Amniotic stem cell (primary cell): Measurements from ENCODE around the gene OR10S1.
"Not testable (repeated sequence)": the region's sequence is repeated elsewhere in the genome, so short reads cannot be mapped to it uniquely, and the experiment has no call there.

Experiments used
- DNase-seq: peaks from one replicate; lab custom pipeline; 2025; lab: John Stamatoyannopoulos, UW

The OR10S1 gene

GRCh38 chr11:123977731-123978347 is at the start of gene OR10S1:
Gene OR10S1 (minus strand): TSS chr11:123977781. CDS start chr11:123977664, 117 bp downstream.
- no peak for DNase-seq

- no peak for DNase-seq
These were observed 48.9 kb upstream of the OR10S1 start, which contains the start of gene OR10G8 for GRCh38 chr11:124026498-124026897. Gene OR10G8 (plus strand): TSS chr11:124026798. CDS start chr11:124029623, 2,825 bp downstream.

GRCh38 chr11:124015837-124016236 is 38.3 kb upstream of the OR10S1 start:
- not testable (repeated sequence) for DNase-seq

DNA sequence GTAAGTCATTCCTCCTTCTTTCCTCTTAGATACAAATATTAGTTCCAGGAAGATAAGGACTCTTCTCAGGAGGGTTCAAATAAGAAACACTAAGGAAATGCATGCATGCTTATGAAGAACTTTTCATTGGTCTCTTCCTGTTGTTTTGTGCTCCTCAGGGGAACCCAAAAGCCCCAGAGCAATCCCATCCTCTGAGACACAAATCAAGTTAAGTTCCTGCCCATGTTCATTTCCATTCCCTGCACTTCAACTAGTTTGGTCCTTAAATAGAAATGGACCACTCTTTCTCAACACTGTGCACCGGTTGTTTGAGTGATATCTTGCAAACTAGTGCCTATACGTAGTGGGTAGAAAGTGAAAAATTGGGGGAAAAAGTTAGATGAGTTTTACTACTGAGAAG is 35.1 kb upstream of the OR10S1 start, which contains the start of gene OR10G4:
TSS of gene OR10G4 (plus strand) at position 301 of the 400 bp plus-strand sequence. CDS start 2,578 bp downstream, outside the sequence.
- no peak for DNase-seq

DNA sequence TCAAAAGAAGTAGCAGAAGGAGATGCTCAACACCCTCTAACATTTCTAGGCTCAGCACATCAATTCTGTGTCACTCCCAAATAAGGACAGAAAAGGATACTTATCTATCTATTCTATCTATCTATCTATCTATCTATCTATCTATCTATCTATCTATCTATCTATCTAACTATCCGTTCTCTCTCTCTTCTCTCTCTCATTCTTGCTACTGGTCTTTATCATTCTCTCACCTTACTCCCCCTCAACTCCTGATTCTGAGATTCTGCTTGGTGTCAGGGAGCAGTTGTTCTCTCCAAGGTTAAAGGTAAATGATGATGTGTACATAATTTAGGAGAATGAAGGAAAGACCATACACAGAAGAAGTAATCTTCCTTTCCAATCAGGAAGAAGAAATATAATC is 17.5 kb upstream of the OR10S1 start, which contains the start of gene OR10G6:
TSS of gene OR10G6 (minus strand) at position 43 of the 400 bp plus-strand sequence. CDS start at position 43, 0 bp downstream.
- DNase-seq, result no peak

- no peak for DNase-seq
These were observed 1.7 kb upstream of the OR10S1 start for GRCh38 chr11:123979311-123979710.

DNA sequence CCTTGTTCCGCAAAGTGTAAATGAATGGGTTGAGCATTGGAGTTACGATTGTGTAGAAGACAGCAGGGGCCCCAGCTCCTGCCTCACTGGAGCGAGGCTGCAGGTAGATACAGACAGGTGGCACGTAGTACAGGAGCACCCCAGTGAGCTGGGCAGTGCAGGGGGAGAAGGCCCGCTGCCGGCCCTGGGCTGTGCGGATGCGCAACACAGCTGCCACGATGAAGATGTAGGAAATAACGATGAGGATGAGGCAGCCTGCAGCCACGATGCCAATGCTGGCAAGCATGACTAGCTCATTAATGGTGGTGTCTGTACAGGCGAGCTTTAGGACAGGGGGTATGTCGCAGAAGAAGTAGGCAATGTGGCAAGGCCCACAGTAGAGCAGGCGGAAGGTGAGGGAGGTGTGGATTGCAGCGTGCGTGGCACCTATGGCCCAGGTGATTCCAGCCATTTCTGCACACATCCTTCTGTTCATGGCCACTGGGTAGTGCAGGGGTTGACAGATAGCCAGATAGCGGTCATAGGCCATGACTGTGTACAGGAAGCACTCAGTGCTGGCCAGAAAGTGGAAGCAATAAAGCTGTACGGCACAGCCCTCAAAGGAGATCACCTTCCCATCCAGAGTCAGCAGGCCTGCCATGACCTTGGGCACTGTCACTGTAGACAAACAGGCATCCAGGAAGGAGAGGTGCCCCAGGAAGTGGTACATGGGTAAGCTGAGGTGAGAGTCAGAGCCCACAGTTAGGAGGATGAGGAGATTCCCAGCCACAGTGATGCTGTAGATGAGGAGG is 616 bp downstream of the OR10S1 start:
- no peak for DNase-seq

DNA sequence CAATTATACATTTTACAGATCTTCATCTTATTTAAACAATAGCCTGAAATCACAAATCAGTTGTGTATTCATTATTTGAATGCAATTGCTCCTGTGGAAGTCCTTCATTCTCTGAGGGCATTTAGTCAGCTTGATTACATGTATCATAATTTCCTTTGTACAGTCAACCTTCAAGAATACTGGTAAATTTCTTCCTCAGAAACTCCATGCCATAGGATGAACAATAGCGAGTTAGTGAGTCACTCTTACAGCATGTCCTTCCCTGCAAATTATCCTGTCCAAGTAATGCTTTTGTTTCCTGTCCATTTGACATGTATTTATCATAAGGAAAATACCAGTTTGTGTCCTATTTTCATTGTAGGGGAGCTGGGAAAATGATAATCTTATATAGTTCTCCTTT is 3.8 kb downstream of the OR10S1 start:
- DNase-seq, result peak; percentile 54

- no peak for DNase-seq
These were observed 20.8 kb downstream of the OR10S1 start for GRCh38 chr11:123956752-123957151.

- no peak for DNase-seq
These were observed 32.4 kb downstream of the OR10S1 start for GRCh38 chr11:123945132-123945531.

GRCh38 chr11:123943738-123944137 is 33.8 kb downstream of the OR10S1 start, which contains the start of gene OR6T1:
Gene OR6T1 (minus strand): TSS chr11:123943838. CDS start chr11:123943838, 0 bp downstream.
- no peak for DNase-seq

GRCh38 chr11:123942413-123942812 is 35.2 kb downstream of the OR10S1 start:
- no peak for DNase-seq

DNA sequence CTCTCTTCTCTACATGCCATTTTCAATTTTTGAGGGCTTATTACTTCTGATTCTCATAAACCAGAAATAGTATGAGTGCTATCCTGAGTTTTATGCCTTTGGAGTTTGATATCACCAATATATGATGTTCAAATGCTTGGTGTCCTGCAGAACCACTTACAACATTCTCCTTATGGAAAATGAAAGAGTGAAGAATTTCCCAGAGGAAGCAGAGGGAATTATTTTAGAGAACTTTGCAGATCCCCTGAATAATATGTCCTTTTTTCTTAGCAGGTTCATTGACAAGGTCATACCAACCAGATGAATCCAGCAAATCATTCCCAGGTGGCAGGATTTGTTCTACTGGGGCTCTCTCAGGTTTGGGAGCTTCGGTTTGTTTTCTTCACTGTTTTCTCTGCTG is 38.3 kb downstream of the OR10S1 start, which contains the start of gene OR4D5:
TSS of gene OR4D5 (plus strand) at position 301 of the 400 bp plus-strand sequence. CDS start at position 301, 0 bp downstream.
- no peak for DNase-seq
